ENCODE measurements around the gene SPRED1.

The SPRED1 gene

GRCh38 chr15:38369936-38370478, 117.4 kb downstream of the SPRED1 start:
- H3K27me3 ChIP-seq (ENCODE audit: control insufficient read depth in 1 of 2, insufficient read depth in 2 of 2, low read length in 2 of 2) = no peaks in the 10 kb centered on the region
- no peak overlapping the region for H3K27ac ChIP-seq (ENCODE audit: low read depth, low read length)
- H3K36me3 ChIP-seq (ENCODE audit: insufficient read depth, low read length) = no peaks in the 10 kb centered on the region
- no peaks in the 10 kb centered on the region for H3K9me3 ChIP-seq (ENCODE audit: low read length)
- H3K4me3 ChIP-seq (ENCODE audit: low read depth in 1 of 2, low read length in 2 of 2) = no peak overlapping the region
- H3K9ac ChIP-seq (ENCODE audit: low read length) = no peak overlapping the region
- H3K4me1 ChIP-seq (ENCODE audit: insufficient read depth, low read length) = no peaks in the 10 kb centered on the region

GRCh38 chr15:38373016-38373415, 120.4 kb downstream of the SPRED1 start:
- Histone ChIP-seq H3K4me1 (ENCODE audit: insufficient read depth, low read length) (no peaks in the 10 kb centered on the region), H3K4me3 (ENCODE audit: low read depth in 1 of 2, low read length in 2 of 2) (no peak overlapping the region), H3K9me3 (ENCODE audit: low read length) (no peaks in the 10 kb centered on the region), H3K27ac (ENCODE audit: low read depth, low read length) (no peak overlapping the region), H3K36me3 (ENCODE audit: insufficient read depth, low read length) (no peaks in the 10 kb centered on the region), H3K27me3 (ENCODE audit: control insufficient read depth in 1 of 2, insufficient read depth in 2 of 2, low read length in 2 of 2) (no peaks in the 10 kb centered on the region), H3K9ac (ENCODE audit: low read length) (no peak overlapping the region)

GRCh38 chr15:38374029-38374428, 121.4 kb downstream of the SPRED1 start:
- Histone ChIP-seq H3K36me3 (ENCODE audit: insufficient read depth, low read length) (no peaks in the 10 kb centered on the region), H3K9ac (ENCODE audit: low read length) (no peak overlapping the region), H3K4me1 (ENCODE audit: insufficient read depth, low read length) (peaks cover 4% of the 10 kb centered on the region), H3K27me3 (ENCODE audit: control insufficient read depth in 1 of 2, insufficient read depth in 2 of 2, low read length in 2 of 2) (no peaks in the 10 kb centered on the region), H3K9me3 (ENCODE audit: low read length) (no peaks in the 10 kb centered on the region), H3K4me3 (ENCODE audit: low read depth in 1 of 2, low read length in 2 of 2) (no peak overlapping the region), H3K27ac (ENCODE audit: low read depth, low read length) (no peak overlapping the region)

GRCh38 chr15:38374556-38374955, 121.9 kb downstream of the SPRED1 start:
- Histone ChIP-seq H3K36me3 (ENCODE audit: insufficient read depth, low read length) (no peaks in the 10 kb centered on the region), H3K27ac (ENCODE audit: low read depth, low read length) (no peak overlapping the region), H3K9ac (ENCODE audit: low read length) (no peak overlapping the region), H3K4me3 (ENCODE audit: low read depth in 1 of 2, low read length in 2 of 2) (no peak overlapping the region), H3K4me1 (ENCODE audit: insufficient read depth, low read length) (peaks cover 4% of the 10 kb centered on the region), H3K27me3 (ENCODE audit: control insufficient read depth in 1 of 2, insufficient read depth in 2 of 2, low read length in 2 of 2) (no peaks in the 10 kb centered on the region), H3K9me3 (ENCODE audit: low read length) (no peaks in the 10 kb centered on the region)

- H3K9me3 ChIP-seq (ENCODE audit: low read length) = no peaks in the 10 kb centered on the region
- no peaks in the 10 kb centered on the region for H3K27me3 ChIP-seq (ENCODE audit: control insufficient read depth in 1 of 2, insufficient read depth in 2 of 2, low read length in 2 of 2)
- H3K36me3 ChIP-seq (ENCODE audit: insufficient read depth, low read length) = no peaks in the 10 kb centered on the region
- H3K9ac ChIP-seq (ENCODE audit: low read length) = no peak overlapping the region
- peaks cover 4% of the 10 kb centered on the region for H3K4me1 ChIP-seq (ENCODE audit: insufficient read depth, low read length)
- H3K4me3 ChIP-seq (ENCODE audit: low read depth in 1 of 2, low read length in 2 of 2) = no peak overlapping the region
- no peak overlapping the region for H3K27ac ChIP-seq (ENCODE audit: low read depth, low read length)
Measured at GRCh38 chr15:38376081-38376480, 123.4 kb downstream of the SPRED1 start.

- H3K27me3 ChIP-seq (ENCODE audit: control insufficient read depth in 1 of 2, insufficient read depth in 2 of 2, low read length in 2 of 2) = no peaks in the 10 kb centered on the region
- H3K4me1 ChIP-seq (ENCODE audit: insufficient read depth, low read length) = peaks cover 4% of the 10 kb centered on the region
- no peaks in the 10 kb centered on the region for H3K9me3 ChIP-seq (ENCODE audit: low read length)
- H3K36me3 ChIP-seq (ENCODE audit: insufficient read depth, low read length) = no peaks in the 10 kb centered on the region
- no peak overlapping the region for H3K4me3 ChIP-seq (ENCODE audit: low read depth in 1 of 2, low read length in 2 of 2)
- H3K9ac ChIP-seq (ENCODE audit: low read length) = no peak overlapping the region
- H3K27ac ChIP-seq (ENCODE audit: low read depth, low read length) = no peak overlapping the region
Measured at GRCh38 chr15:38377636-38378035, 125.0 kb downstream of the SPRED1 start.

- Histone ChIP-seq H3K36me3 (ENCODE audit: insufficient read depth, low read length) (no peaks in the 10 kb centered on the region), H3K27ac (ENCODE audit: low read depth, low read length) (no peak overlapping the region), H3K9me3 (ENCODE audit: low read length) (no peaks in the 10 kb centered on the region), H3K27me3 (ENCODE audit: control insufficient read depth in 1 of 2, insufficient read depth in 2 of 2, low read length in 2 of 2) (no peaks in the 10 kb centered on the region), H3K4me3 (ENCODE audit: low read depth in 1 of 2, low read length in 2 of 2) (no peak overlapping the region), H3K9ac (ENCODE audit: low read length) (no peak overlapping the region), H3K4me1 (ENCODE audit: insufficient read depth, low read length) (peaks cover 4% of the 10 kb centered on the region)
Measured at GRCh38 chr15:38378161-38378560, 125.5 kb downstream of the SPRED1 start.

GRCh38 chr15:38389924-38390542, 137.4 kb downstream of the SPRED1 start:
- Histone ChIP-seq H3K27me3 (ENCODE audit: control insufficient read depth in 1 of 2, insufficient read depth in 2 of 2, low read length in 2 of 2) (no peaks in the 10 kb centered on the region), H3K9me3 (ENCODE audit: low read length) (no peaks in the 10 kb centered on the region), H3K4me3 (ENCODE audit: low read depth in 1 of 2, low read length in 2 of 2) (no peak overlapping the region), H3K27ac (ENCODE audit: low read depth, low read length) (no peak overlapping the region), H3K9ac (ENCODE audit: low read length) (no peak overlapping the region), H3K36me3 (ENCODE audit: insufficient read depth, low read length) (no peaks in the 10 kb centered on the region), H3K4me1 (ENCODE audit: insufficient read depth, low read length) (no peaks in the 10 kb centered on the region)

GRCh38 chr15:38391191-38391590, 138.6 kb downstream of the SPRED1 start:
- Histone ChIP-seq H3K4me3 (ENCODE audit: low read depth in 1 of 2, low read length in 2 of 2) (no peak overlapping the region), H3K27me3 (ENCODE audit: control insufficient read depth in 1 of 2, insufficient read depth in 2 of 2, low read length in 2 of 2) (no peaks in the 10 kb centered on the region), H3K36me3 (ENCODE audit: insufficient read depth, low read length) (no peaks in the 10 kb centered on the region), H3K27ac (ENCODE audit: low read depth, low read length) (no peak overlapping the region), H3K9me3 (ENCODE audit: low read length) (no peaks in the 10 kb centered on the region), H3K4me1 (ENCODE audit: insufficient read depth, low read length) (no peaks in the 10 kb centered on the region), H3K9ac (ENCODE audit: low read length) (no peak overlapping the region)

- no peaks in the 10 kb centered on the region for H3K36me3 ChIP-seq (ENCODE audit: insufficient read depth, low read length)
- H3K9ac ChIP-seq (ENCODE audit: low read length) = no peak overlapping the region
- H3K27me3 ChIP-seq (ENCODE audit: control insufficient read depth in 1 of 2, insufficient read depth in 2 of 2, low read length in 2 of 2) = no peaks in the 10 kb centered on the region
- no peak overlapping the region for H3K27ac ChIP-seq (ENCODE audit: low read depth, low read length)
- H3K9me3 ChIP-seq (ENCODE audit: low read length) = no peaks in the 10 kb centered on the region
- no peaks in the 10 kb centered on the region for H3K4me1 ChIP-seq (ENCODE audit: insufficient read depth, low read length)
- H3K4me3 ChIP-seq (ENCODE audit: low read depth in 1 of 2, low read length in 2 of 2) = no peak overlapping the region
Measured at GRCh38 chr15:38398134-38398533, 145.5 kb downstream of the SPRED1 start.

GRCh38 chr15:38401106-38401505, 148.5 kb downstream of the SPRED1 start:
- H3K27me3 ChIP-seq (ENCODE audit: control insufficient read depth in 1 of 2, insufficient read depth in 2 of 2, low read length in 2 of 2) = no peaks in the 10 kb centered on the region
- no peaks in the 10 kb centered on the region for H3K9me3 ChIP-seq (ENCODE audit: low read length)
- H3K27ac ChIP-seq (ENCODE audit: low read depth, low read length) = no peak overlapping the region
- H3K4me3 ChIP-seq (ENCODE audit: low read depth in 1 of 2, low read length in 2 of 2) = no peak overlapping the region
- no peak overlapping the region for H3K9ac ChIP-seq (ENCODE audit: low read length)
- no peaks in the 10 kb centered on the region for H3K36me3 ChIP-seq (ENCODE audit: insufficient read depth, low read length)
- H3K4me1 ChIP-seq (ENCODE audit: insufficient read depth, low read length) = no peaks in the 10 kb centered on the region

- Histone ChIP-seq H3K36me3 (ENCODE audit: insufficient read depth, low read length) (no peaks in the 10 kb centered on the region), H3K4me3 (ENCODE audit: low read depth in 1 of 2, low read length in 2 of 2) (no peak overlapping the region), H3K4me1 (ENCODE audit: insufficient read depth, low read length) (no peaks in the 10 kb centered on the region), H3K9ac (ENCODE audit: low read length) (no peak overlapping the region), H3K27me3 (ENCODE audit: control insufficient read depth in 1 of 2, insufficient read depth in 2 of 2, low read length in 2 of 2) (no peaks in the 10 kb centered on the region), H3K9me3 (ENCODE audit: low read length) (no peaks in the 10 kb centered on the region), H3K27ac (ENCODE audit: low read depth, low read length) (no peak overlapping the region)
Measured at GRCh38 chr15:38401701-38402100, 149.1 kb downstream of the SPRED1 start.
